GM23338 (cell line): ENCODE measurements around the gene TRIO.

ENCODE experiments used
- CREB1 ChIP-seq: fragments of 250-450 bp; sonication (Bioruptor Pico); IDR thresholded peaks from 2 replicates; pipeline ENCODE4 v1.5.0; 2020; ENCODE audit warnings: low read depth, mild to moderate bottlenecking, moderate library complexity
- CTCF ChIP-seq, 2 experiments: fragments of 200-600 bp in 1 of 2; sonication (generic) in 1 of 2; conservative IDR thresholded peaks; 2 replicates each; pipeline versions ENCODE4 v1.5.1 to v1.6.1; 2016 to 2017; ENCODE audit warnings: antibody characterized with exemption in 2 of 2, low read depth in 2 of 2, mild to moderate bottlenecking in 2 of 2, moderate library complexity in 1 of 2
- EZH2 ChIP-seq: fragments of 200-600 bp; sonication (generic); IDR thresholded peaks from one replicate; pipeline ENCODE4 v1.8.0; 2017; ENCODE audit warnings: antibody characterized with exemption, mild to moderate bottlenecking, low read depth; ENCODE audit not compliant: unreplicated experiment
- EZH2phosphoT487 ChIP-seq: fragments of 200-600 bp; sonication (generic); IDR thresholded peaks from one replicate; pipeline ENCODE4 v1.8.1; 2018; ENCODE audit warnings: antibody characterized with exemption; ENCODE audit not compliant: unreplicated experiment
- POLR2AphosphoS5 ChIP-seq: IDR thresholded peaks from 2 replicates; pipeline ENCODE4 v1.6.1; 2016; ENCODE audit warnings: antibody characterized with exemption, low read depth
- STAT1 ChIP-seq: IDR thresholded peaks from one replicate; pipeline ENCODE4 v1.6.1; 2016; ENCODE audit warnings: antibody characterized with exemption; ENCODE audit not compliant: unreplicated experiment
- ZNF331 ChIP-seq: fragments of 250-450 bp; sonication (Bioruptor Pico); IDR thresholded peaks from 2 replicates; pipeline ENCODE4 v1.5.0; 2020; ENCODE audit warnings: low read depth, mild to moderate bottlenecking, moderate library complexity
- TF ChIP-seq, protein P1 (sequence below): IDR thresholded peaks from one replicate; pipeline ENCODE4 v1.6.1; 2018; ENCODE audit warnings: antibody characterized with exemption; ENCODE audit not compliant: unreplicated experiment
- TF ChIP-seq, protein P2 (sequence below): fragments of 250-450 bp; sonication (Bioruptor Pico); IDR thresholded peaks from 2 replicates; pipeline ENCODE4 v1.5.0; 2020; ENCODE audit warnings: mild to moderate bottlenecking, moderate library complexity

DNA sequence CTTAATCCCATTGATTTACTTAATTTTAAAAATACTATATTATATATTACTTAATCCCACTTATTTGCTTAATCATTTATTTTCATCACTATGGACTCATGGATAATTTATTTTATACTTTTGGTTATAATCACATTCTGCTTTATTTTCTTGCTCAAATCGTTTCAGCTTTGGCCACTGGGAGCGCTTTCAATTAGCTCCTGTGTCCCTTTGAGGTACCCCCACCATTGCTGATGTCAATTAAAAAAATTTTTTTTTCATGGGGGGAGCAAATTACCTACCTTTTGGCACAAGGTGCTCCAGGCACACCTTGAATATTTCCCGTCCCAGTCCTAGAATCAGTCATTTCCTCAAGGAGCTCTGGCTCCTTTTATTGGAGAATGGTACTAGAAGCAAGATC lies 1.4 kb upstream of the TRIO start:
- TF ChIP-seq CTCF (conservative IDR thresholded peaks at IDR 0.05; ENCODE audit: low read depth in 2 of 2) = peak; percentile 42 to 59
- no peak for TF ChIP-seq STAT1
- no peak for TF ChIP-seq ZNF331
- TF ChIP-seq EZH2 = no peak
- TF ChIP-seq POLR2AphosphoS5 = no peak
- TF ChIP-seq, protein P1, sequence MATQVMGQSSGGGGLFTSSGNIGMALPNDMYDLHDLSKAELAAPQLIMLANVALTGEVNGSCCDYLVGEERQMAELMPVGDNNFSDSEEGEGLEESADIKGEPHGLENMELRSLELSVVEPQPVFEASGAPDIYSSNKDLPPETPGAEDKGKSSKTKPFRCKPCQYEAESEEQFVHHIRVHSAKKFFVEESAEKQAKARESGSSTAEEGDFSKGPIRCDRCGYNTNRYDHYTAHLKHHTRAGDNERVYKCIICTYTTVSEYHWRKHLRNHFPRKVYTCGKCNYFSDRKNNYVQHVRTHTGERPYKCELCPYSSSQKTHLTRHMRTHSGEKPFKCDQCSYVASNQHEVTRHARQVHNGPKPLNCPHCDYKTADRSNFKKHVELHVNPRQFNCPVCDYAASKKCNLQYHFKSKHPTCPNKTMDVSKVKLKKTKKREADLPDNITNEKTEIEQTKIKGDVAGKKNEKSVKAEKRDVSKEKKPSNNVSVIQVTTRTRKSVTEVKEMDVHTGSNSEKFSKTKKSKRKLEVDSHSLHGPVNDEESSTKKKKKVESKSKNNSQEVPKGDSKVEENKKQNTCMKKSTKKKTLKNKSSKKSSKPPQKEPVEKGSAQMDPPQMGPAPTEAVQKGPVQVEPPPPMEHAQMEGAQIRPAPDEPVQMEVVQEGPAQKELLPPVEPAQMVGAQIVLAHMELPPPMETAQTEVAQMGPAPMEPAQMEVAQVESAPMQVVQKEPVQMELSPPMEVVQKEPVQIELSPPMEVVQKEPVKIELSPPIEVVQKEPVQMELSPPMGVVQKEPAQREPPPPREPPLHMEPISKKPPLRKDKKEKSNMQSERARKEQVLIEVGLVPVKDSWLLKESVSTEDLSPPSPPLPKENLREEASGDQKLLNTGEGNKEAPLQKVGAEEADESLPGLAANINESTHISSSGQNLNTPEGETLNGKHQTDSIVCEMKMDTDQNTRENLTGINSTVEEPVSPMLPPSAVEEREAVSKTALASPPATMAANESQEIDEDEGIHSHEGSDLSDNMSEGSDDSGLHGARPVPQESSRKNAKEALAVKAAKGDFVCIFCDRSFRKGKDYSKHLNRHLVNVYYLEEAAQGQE = no peak
- no peak for TF ChIP-seq CREB1 (CRISPR knock-in tag)
- TF ChIP-seq EZH2phosphoT487 = no peak
- TF ChIP-seq, protein P2, sequence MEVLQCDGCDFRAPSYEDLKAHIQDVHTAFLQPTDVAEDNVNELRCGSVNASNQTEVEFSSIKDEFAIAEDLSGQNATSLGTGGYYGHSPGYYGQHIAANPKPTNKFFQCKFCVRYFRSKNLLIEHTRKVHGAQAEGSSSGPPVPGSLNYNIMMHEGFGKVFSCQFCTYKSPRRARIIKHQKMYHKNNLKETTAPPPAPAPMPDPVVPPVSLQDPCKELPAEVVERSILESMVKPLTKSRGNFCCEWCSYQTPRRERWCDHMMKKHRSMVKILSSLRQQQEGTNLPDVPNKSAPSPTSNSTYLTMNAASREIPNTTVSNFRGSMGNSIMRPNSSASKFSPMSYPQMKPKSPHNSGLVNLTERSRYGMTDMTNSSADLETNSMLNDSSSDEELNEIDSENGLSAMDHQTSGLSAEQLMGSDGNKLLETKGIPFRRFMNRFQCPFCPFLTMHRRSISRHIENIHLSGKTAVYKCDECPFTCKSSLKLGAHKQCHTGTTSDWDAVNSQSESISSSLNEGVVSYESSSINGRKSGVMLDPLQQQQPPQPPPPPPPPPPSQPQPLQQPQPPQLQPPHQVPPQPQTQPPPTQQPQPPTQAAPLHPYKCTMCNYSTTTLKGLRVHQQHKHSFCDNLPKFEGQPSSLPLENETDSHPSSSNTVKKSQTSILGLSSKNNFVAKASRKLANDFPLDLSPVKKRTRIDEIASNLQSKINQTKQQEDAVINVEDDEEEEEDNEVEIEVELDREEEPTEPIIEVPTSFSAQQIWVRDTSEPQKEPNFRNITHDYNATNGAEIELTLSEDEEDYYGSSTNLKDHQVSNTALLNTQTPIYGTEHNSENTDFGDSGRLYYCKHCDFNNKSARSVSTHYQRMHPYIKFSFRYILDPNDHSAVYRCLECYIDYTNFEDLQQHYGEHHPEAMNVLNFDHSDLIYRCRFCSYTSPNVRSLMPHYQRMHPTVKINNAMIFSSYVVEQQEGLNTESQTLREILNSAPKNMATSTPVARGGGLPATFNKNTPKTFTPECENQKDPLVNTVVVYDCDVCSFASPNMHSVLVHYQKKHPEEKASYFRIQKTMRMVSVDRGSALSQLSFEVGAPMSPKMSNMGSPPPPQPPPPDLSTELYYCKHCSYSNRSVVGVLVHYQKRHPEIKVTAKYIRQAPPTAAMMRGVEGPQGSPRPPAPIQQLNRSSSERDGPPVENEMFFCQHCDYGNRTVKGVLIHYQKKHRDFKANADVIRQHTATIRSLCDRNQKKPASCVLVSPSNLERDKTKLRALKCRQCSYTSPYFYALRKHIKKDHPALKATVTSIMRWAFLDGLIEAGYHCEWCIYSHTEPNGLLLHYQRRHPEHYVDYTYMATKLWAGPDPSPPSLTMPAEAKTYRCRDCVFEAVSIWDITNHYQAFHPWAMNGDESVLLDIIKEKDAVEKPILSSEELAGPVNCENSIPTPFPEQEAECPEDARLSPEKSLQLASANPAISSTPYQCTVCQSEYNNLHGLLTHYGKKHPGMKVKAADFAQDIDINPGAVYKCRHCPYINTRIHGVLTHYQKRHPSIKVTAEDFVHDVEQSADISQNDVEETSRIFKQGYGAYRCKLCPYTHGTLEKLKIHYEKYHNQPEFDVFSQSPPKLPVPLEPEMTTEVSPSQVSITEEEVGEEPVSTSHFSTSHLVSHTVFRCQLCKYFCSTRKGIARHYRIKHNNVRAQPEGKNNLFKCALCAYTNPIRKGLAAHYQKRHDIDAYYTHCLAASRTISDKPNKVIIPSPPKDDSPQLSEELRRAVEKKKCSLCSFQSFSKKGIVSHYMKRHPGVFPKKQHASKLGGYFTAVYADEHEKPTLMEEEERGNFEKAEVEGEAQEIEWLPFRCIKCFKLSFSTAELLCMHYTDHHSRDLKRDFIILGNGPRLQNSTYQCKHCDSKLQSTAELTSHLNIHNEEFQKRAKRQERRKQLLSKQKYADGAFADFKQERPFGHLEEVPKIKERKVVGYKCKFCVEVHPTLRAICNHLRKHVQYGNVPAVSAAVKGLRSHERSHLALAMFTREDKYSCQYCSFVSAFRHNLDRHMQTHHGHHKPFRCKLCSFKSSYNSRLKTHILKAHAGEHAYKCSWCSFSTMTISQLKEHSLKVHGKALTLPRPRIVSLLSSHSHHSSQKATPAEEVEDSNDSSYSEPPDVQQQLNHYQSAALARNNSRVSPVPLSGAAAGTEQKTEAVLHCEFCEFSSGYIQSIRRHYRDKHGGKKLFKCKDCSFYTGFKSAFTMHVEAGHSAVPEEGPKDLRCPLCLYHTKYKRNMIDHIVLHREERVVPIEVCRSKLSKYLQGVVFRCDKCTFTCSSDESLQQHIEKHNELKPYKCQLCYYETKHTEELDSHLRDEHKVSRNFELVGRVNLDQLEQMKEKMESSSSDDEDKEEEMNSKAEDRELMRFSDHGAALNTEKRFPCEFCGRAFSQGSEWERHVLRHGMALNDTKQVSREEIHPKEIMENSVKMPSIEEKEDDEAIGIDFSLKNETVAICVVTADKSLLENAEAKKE (CRISPR knock-in tag) = no peak
